ENCODE results near the gene STK16. TPM values are rescaled to one million over a fixed set of nuclear protein-coding genes. Genes with fewer than 3 reads are reported as not detected.
"Not testable (repeated sequence)": the region's sequence is repeated elsewhere in the genome, so short reads cannot be mapped to it uniquely, and the experiment has no call there.

The STK16 gene
- total and polyA plus RNA-seq, 9 donors, result 12.5 to 23.1 (median 18.9) TPM

DNA sequence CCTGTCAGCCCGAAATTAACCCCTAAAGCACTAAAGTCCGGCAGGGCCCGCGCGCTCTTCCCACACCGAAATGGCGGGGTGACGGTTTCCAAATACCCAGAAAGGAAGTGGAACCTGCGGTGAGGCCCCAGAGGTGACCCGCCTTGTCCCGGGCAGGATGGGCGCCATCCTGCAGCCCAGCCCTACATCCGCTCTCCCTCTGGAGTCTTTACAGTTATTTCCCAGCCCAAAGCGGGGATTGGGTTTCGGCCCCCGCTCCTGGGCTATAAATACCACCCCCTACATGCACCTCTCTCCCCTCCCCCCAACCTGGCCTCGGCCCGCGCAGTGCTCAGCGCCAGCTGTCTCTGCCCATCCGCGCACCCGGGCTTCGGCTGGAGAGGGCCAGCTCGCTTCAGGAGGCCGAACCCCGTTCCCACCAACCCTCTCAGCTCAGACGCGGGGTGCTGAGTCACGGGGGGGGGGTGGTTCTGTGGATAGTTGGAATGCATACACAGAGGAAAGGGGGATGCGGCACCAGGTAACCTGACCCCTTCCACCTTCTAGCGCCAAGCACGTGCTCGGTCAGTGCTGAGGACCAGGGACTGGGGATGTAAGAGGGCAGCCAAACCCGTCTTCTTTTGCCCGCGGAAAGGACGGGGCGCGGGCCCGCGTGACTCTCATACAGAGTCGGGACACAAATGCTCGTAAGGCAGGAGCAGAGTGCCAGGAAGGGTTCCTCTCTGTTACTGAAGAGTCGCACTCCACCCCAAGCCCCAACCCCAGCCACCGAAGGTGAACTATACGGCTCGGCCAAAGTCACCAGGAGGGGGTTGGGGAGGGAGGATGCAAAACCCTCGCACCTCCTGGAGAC lies 7.8 kb downstream of the STK16 start, which contains the start of gene TUBA4B:
Gene TUBA4B, plus strand, starts transcription at position 344 of the 853 bp plus-strand sequence. Its CDS starts 165 bp downstream, at position 509.
- DNase-seq, result peak; percentile 62
- peaks cover 56% of the 10 kb centered on the region for H3K27me3 ChIP-seq (ENCODE audit: control insufficient read depth, insufficient read depth, low read length)
- H3K36me3 ChIP-seq (ENCODE audit: control insufficient read depth, insufficient read depth, low read length), result peaks cover 20% of the 10 kb centered on the region
- peak within 1 kb of the TSS; percentile 60 for H3K4me3 ChIP-seq (ENCODE audit: low read length)
- peak within 1 kb of the TSS; percentile 84 for H3K27ac ChIP-seq (ENCODE audit: low read length)
- WGBS (ENCODE audit: insufficient coverage), result under 1% methylated on average over 28 of the region's 49 CpGs
- H3K9me3 ChIP-seq (replicated peaks; ENCODE audit: control insufficient read depth, low read depth, low read length), result no peaks in the 10 kb centered on the region
- peaks cover 48% of the 10 kb centered on the region for H3K4me1 ChIP-seq (ENCODE audit: control insufficient read depth, insufficient read depth, low read length)

DNA sequence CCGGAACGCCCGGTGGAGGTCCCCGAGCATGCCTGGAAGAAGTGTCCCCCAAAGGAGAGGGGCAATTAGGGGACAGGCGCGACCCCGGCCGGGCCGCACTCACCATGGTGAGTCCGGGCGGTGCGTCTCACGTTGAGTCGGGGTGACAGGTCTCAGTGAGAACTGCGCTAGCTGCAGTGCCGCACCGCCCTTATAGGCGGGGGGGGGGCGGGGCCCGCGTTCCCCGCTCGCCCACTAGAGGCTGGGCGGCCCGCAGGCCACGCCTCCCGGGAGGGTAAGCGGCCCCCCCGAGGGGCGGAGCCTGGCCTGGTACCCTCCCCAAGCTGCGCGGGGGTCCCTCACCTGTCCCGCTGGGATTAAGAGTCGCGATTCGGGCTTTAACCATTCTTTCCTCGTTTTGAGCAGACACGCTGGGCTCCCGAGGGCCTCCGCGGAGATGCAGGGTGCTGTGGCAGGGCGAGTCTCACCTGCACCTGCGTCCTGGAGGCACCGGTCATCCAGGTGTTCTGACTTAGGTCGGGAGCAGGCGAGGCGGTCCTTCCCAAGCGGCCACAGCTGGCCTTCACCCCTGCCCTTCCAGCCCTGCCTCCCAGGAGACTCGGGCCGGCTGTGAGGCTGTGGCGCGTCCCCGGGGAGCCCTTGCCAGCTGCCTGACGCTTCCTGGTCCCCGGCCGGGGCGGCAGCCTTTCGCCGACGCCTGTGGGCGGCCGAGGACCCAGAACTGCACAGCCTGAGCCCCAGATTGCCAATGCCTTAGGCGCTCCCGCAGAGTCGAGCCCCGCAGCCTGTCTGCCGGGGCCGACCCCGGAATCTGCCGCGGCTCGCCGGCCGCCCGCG lies 8.7 kb downstream of the STK16 start, which contains the start of gene TUBA4A:
Gene TUBA4A, minus strand, starts transcription at position 166 of the 837 bp plus-strand sequence. Its CDS starts 60 bp downstream, at position 106.
- DNase-seq, result peak; percentile 64
- Histone ChIP-seq H3K4me3 (ENCODE audit: low read length) (peak within 1 kb of the TSS; percentile 60), H3K4me1 (ENCODE audit: control insufficient read depth, insufficient read depth, low read length) (peaks cover 48% of the 10 kb centered on the region), H3K27me3 (ENCODE audit: control insufficient read depth, insufficient read depth, low read length) (peaks cover 59% of the 10 kb centered on the region), H3K27ac (ENCODE audit: low read length) (peak within 1 kb of the TSS; percentile 84), H3K36me3 (ENCODE audit: control insufficient read depth, insufficient read depth, low read length) (peaks cover 16% of the 10 kb centered on the region), H3K9me3 (replicated peaks; ENCODE audit: control insufficient read depth, low read depth, low read length) (no peaks in the 10 kb centered on the region)
- WGBS (ENCODE audit: insufficient coverage), result under 1% methylated on average over 75 of the region's 76 CpGs

DNA sequence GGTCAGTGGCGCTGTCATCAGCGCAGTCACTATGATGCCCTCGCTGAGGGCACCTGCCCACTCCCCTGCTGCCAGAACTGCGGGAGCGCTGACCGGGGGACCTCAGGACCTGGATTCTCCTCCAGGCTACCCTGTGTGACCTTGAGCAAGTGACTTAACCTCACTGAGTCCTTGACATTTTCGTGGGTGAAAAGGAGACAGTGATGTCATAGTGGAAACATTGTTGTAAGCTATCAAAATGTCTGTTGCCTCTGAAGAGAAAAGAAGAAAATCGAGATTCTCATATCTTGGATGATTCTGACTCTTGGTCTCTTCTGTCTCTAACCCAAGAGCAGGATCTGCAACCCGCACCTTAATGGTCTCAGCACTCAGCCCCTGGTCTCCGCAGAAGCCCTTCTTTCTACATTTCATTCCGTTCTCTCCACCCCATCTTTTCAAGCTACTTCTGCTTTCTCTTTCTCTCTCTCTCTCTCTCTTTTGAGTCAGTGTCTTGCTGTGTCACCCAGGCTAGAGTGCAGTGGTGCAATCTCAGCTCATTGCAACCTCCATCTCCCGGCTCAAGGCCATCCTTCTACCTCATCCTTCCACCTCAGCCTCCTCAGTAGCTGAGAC lies 9.4 kb downstream of the STK16 start:
- H3K36me3 ChIP-seq (ENCODE audit: control insufficient read depth, insufficient read depth, low read length), result peaks cover 12% of the 10 kb centered on the region
- DNase-seq, result no peak
- H3K27me3 ChIP-seq (ENCODE audit: control insufficient read depth, insufficient read depth, low read length), result peaks cover 61% of the 10 kb centered on the region
- peak overlapping the region; percentile 60 for H3K4me3 ChIP-seq (ENCODE audit: low read length)
- WGBS (ENCODE audit: insufficient coverage), result 17% methylated on average over 9 of the region's 12 CpGs
- peaks cover 43% of the 10 kb centered on the region for H3K4me1 ChIP-seq (ENCODE audit: control insufficient read depth, insufficient read depth, low read length)
- H3K9me3 ChIP-seq (replicated peaks; ENCODE audit: control insufficient read depth, low read depth, low read length), result no peaks in the 10 kb centered on the region
- H3K27ac ChIP-seq (ENCODE audit: low read length), result no peak overlapping the region

DNA sequence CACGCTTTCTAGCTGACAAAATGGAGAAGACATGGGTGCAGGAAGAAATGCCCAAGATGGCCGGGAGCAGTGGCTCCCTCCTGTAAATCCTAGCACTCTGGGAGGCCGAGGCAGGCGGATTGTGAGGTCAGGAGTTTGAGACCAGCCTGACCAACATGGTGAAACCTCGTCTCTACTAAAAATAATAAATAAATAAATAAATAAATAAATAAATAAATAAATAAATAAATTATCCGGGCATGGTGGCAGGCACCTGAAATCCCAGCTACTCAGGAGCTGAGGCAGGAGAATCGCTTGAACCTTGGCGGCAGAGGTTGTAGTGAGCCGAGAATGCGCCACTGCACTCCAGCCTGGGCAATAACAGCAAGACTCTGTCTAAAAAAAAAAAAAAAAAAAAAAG lies 13.7 kb downstream of the STK16 start:
- H3K4me1 ChIP-seq (ENCODE audit: control insufficient read depth, insufficient read depth, low read length); DNase-seq; H3K27ac ChIP-seq (ENCODE audit: low read length); H3K9me3 ChIP-seq (replicated peaks; ENCODE audit: control insufficient read depth, low read depth, low read length); H3K36me3 ChIP-seq (ENCODE audit: control insufficient read depth, insufficient read depth, low read length); H3K4me3 ChIP-seq (ENCODE audit: low read length): not testable (repeated sequence)
- H3K27me3 ChIP-seq (ENCODE audit: control insufficient read depth, insufficient read depth, low read length), result peaks cover 38% of the 10 kb centered on the region
- WGBS (ENCODE audit: insufficient coverage), result 88% methylated on average over 4 of the region's 10 CpGs

DNA sequence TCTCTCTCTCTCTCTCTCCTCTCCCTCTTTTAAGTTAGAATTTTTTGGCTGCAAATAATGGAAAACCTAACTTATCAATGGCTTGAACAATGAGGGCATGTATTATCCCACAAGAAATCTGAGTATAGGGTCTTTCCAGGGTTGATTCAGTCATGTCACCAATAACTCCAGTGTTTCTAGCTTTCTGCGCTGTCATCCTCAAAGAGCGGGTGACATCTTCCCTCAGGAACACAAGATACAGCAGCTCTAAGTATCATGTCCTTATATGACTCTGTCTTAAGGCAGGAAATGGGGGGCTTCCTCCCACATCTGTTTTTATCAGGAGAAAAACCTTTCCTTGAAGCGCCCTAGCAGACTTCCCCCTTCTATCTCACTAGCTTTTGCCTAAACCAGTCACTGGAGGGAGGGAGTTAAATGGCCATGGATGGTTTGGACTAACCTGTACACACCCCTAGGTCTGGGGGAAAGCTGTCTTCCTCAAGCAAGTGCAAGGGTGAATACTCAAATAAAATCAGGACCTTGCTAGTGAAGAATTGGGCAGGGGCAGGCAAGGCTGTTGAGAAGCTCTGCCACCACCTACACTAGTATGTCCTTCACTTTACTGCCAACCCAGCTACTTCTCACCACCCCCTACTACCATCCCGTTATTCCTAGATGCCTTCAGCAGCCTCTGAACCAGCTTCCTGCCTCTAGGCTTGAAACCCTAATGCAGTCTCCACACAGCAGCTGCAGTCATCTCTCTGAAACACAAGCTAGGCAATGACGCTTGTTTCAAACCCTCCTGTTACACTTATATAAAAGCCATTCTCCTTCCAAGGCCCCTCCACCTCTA lies 16.0 kb downstream of the STK16 start:
- no peak for DNase-seq
- no peak overlapping the region for H3K27ac ChIP-seq (ENCODE audit: low read length)
- 51% methylated on average over 2 of the region's 5 CpGs for WGBS (ENCODE audit: insufficient coverage)
- H3K4me1 ChIP-seq (ENCODE audit: control insufficient read depth, insufficient read depth, low read length), result no peaks in the 10 kb centered on the region
- H3K9me3 ChIP-seq (replicated peaks; ENCODE audit: control insufficient read depth, low read depth, low read length), result no peaks in the 10 kb centered on the region
- peaks cover 20% of the 10 kb centered on the region for H3K27me3 ChIP-seq (ENCODE audit: control insufficient read depth, insufficient read depth, low read length)
- no peak overlapping the region for H3K4me3 ChIP-seq (ENCODE audit: low read length)
- no peaks in the 10 kb centered on the region for H3K36me3 ChIP-seq (ENCODE audit: control insufficient read depth, insufficient read depth, low read length)

DNA sequence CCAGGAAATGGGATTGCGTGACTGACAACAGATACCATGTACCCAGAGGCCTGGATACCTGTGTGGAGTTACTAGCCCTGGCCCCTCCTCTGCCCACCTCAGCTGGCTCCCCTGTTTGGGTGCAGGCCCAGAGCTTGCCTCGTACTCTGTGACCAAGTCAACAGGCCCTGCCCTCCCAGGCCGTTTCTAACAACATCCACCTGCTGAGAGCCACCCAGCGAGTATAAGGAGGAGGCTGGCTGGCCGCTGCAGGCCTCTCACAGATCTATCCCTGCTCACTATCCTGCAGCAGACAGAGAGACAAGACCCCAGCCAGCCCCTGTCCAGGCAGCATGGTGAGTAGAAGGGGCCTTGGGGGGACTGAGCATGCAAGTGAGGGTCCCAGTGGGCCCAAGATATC lies 21.0 kb downstream of the STK16 start:
- no peak overlapping the region for H3K4me3 ChIP-seq (ENCODE audit: low read length)
- DNase-seq, result no peak
- no peaks in the 10 kb centered on the region for H3K36me3 ChIP-seq (ENCODE audit: control insufficient read depth, insufficient read depth, low read length)
- H3K9me3 ChIP-seq (replicated peaks; ENCODE audit: control insufficient read depth, low read depth, low read length), result no peaks in the 10 kb centered on the region
- WGBS (ENCODE audit: insufficient coverage), result 35% methylated on average over 2 of the region's 5 CpGs
- H3K4me1 ChIP-seq (ENCODE audit: control insufficient read depth, insufficient read depth, low read length), result no peaks in the 10 kb centered on the region
- H3K27ac ChIP-seq (ENCODE audit: low read length), result no peak overlapping the region
- H3K27me3 ChIP-seq (ENCODE audit: control insufficient read depth, insufficient read depth, low read length), result peaks cover 13% of the 10 kb centered on the region

DNA sequence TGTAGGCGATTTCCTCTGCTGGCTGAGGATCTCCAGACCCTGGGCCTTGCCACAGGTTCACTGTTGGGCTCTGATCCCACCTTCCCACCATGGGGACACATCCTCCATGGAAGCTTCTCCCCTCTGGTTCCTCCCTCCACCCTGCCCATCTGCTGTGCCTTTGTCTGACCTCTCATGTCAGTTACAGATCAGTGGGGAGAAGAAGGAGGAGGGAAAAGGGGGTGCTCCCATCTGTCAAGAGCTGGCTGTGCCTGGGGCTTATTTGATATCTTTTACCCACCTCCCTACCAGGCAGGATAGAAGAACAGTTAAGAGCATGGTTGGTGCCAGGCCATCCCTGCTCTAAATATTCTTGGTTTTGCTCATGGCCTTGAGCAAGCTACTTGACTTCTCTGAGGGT lies 21.6 kb downstream of the STK16 start:
- peaks cover 13% of the 10 kb centered on the region for H3K27me3 ChIP-seq (ENCODE audit: control insufficient read depth, insufficient read depth, low read length)
- DNase-seq, result no peak
- H3K4me1 ChIP-seq (ENCODE audit: control insufficient read depth, insufficient read depth, low read length), result no peaks in the 10 kb centered on the region
- no peaks in the 10 kb centered on the region for H3K9me3 ChIP-seq (replicated peaks; ENCODE audit: control insufficient read depth, low read depth, low read length)
- H3K4me3 ChIP-seq (ENCODE audit: low read length), result no peak overlapping the region
- no peaks in the 10 kb centered on the region for H3K36me3 ChIP-seq (ENCODE audit: control insufficient read depth, insufficient read depth, low read length)
- H3K27ac ChIP-seq (ENCODE audit: low read length), result no peak overlapping the region
- WGBS (ENCODE audit: insufficient coverage), result no CpG with 5 or more reads among the region's 1 CpG

DNA sequence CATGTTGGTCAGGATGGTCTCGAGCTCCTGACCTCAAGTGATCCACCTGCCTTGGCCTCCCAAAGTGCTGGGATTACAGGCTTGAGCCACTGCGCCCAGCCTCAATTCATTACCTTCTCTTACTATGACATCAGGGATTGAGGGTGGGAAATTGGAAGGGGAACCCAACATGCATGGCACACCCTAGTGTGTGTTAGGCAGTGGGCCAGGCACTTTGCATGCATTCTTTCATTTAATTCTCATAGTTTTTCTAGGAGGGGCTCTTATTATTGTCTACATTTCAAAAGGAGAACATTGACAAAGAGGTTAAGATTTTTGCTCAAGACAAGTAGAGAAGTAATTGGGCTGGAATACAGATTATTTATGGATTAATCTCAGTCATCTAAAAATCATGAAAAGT lies 23.0 kb downstream of the STK16 start:
- Histone ChIP-seq H3K4me1 (ENCODE audit: control insufficient read depth, insufficient read depth, low read length) (no peaks in the 10 kb centered on the region), H3K36me3 (ENCODE audit: control insufficient read depth, insufficient read depth, low read length) (no peaks in the 10 kb centered on the region), H3K9me3 (replicated peaks; ENCODE audit: control insufficient read depth, low read depth, low read length) (no peaks in the 10 kb centered on the region), H3K27ac (ENCODE audit: low read length) (no peak overlapping the region), H3K4me3 (ENCODE audit: low read length) (no peak overlapping the region), H3K27me3 (ENCODE audit: control insufficient read depth, insufficient read depth, low read length) (peaks cover 18% of the 10 kb centered on the region)
- DNase-seq, result no peak
- no CpG with 5 or more reads among the region's 2 CpGs for WGBS (ENCODE audit: insufficient coverage)

DNA sequence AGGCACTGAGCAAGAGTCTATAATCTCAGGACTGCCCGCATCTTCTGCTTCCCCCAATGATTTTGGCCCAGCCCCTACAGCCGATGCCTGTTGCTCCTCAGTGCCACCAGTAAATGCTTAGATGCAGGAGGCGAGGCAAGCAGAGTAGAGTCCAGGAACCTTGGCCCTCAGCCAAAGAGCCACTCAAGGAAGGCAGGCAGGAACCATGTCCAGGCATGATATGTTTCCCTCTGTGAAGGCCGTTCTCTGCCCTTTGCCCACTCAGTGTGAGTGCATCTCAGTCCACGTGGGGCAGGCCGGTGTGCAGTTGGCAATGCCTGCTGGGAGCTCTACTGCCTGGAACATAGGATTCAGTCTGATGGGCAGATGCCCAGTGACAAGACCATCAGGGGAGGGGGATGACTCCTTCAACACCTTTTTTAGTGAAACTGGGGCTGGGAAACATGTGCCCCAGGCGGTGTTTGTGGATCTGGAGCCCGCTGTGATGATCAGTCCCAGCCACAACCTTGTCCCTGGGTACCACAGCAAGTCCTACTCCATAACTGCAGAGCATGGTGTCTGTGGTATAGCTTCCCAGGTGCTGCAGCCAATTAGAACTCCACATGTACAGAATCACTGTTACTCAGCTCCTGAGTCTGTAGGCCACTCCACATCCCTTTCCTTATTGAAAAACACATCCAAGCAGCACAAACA lies 24.2 kb downstream of the STK16 start:
- H3K27ac ChIP-seq (ENCODE audit: low read length), result no peak overlapping the region
- no peak for DNase-seq
- no peak overlapping the region for H3K4me3 ChIP-seq (ENCODE audit: low read length)
- no peaks in the 10 kb centered on the region for H3K36me3 ChIP-seq (ENCODE audit: control insufficient read depth, insufficient read depth, low read length)
- 65% methylated on average over 8 of the region's 8 CpGs for WGBS (ENCODE audit: insufficient coverage)
- H3K9me3 ChIP-seq (replicated peaks; ENCODE audit: control insufficient read depth, low read depth, low read length), result no peaks in the 10 kb centered on the region
- peaks cover 18% of the 10 kb centered on the region for H3K27me3 ChIP-seq (ENCODE audit: control insufficient read depth, insufficient read depth, low read length)
- peaks cover 7% of the 10 kb centered on the region for H3K4me1 ChIP-seq (ENCODE audit: control insufficient read depth, insufficient read depth, low read length)
